Prostate gland (tissue), 2 donors: ENCODE measurements around the gene SIRT2. TPM values are rescaled to one million over a fixed set of nuclear protein-coding genes. Genes with fewer than 3 reads are reported as not detected.

ENCODE experiments used
- DNase-seq: peaks from one replicate; pipeline ENCODE4 v3.0.0-alpha.2; 2019; ENCODE audit warnings: low spot score
- H3K27ac ChIP-seq, 2 donors: fragments of 200-600 bp; sonication (generic); 2 replicates each; pipeline ENCODE4 v1.5.1; 2017 to 2019
- H3K27me3 ChIP-seq: fragments of 200-600 bp; sonication (generic); replicated peaks from 2 replicates; pipeline ENCODE4 v1.5.1; 2019; ENCODE audit not compliant: insufficient read depth
- H3K36me3 ChIP-seq, 2 donors: fragments of 200-600 bp; sonication (generic); 1 replicate in 1 of 2; 2 replicates in 1 of 2; pipeline versions ENCODE4 v1.5.1 to v1.8.1; 2017 to 2019
- H3K4me1 ChIP-seq: fragments of 200-600 bp; sonication (generic); replicated peaks from 2 replicates; pipeline ENCODE4 v1.5.1; 2019
- H3K4me3 ChIP-seq, 2 donors: fragments of 200-600 bp; sonication (generic); 2 replicates each; pipeline ENCODE4 v1.5.1; 2017 to 2019
- H3K9me3 ChIP-seq: fragments of 200-600 bp; sonication (generic); 2 replicates; pipeline ENCODE4 v1.5.1; 2017
- CTCF ChIP-seq, 4 experiments: fragments of 200-600 bp in 2 of 4; fragments of 450-650 bp in 2 of 4; sonication (generic) in 2 of 4; IDR thresholded peaks; 1 replicate in 3 of 4; 2 replicates in 1 of 4; pipeline ENCODE4 v1.5.1; 2016 to 2019; ENCODE audit warnings: antibody characterized with exemption in 4 of 4, mild to moderate bottlenecking in 2 of 4, moderate library complexity in 2 of 4
- POLR2A ChIP-seq: fragments of 450-650 bp; IDR thresholded peaks from one replicate; pipeline ENCODE4 v1.6.1; 2016; ENCODE audit warnings: antibody characterized with exemption, mild to moderate bottlenecking
- POLR2AphosphoS5 ChIP-seq: sonication (generic); formaldehyde crosslinking; IDR thresholded peaks from one replicate; pipeline ENCODE4 v1.6.1; 2017; ENCODE audit warnings: antibody characterized with exemption
- WGBS: methylation state at CpG from one replicate; pipeline ENCODE4 v1.1.5; 2018; 5-methylcytosine and 5-hydroxymethylcytosine counted together
- intact Hi-C: fragments of 100-400 bp; cut with DNase I; formaldehyde crosslinking; loops from one replicate; pipeline ENCODE4 v1.14.2; 2022
- total RNA-seq, 2 donors: library from RNA; depleted of rRNA; stranded (reverse); fragments of >200 nt; gene quantifications; one replicate each; pipeline ENCODE4 v1.1.0, GENCODE V29; 2016

The SIRT2 gene
- total RNA-seq, 2 donors from 2014 or later: 55.8 to 89.0 TPM

GRCh38 chr19:38900202-38900629 lies 798 bp upstream of the SIRT2 start:
- TF ChIP-seq POLR2AphosphoS5 (no peak), CTCF (IDR thresholded peaks at IDR 0.05) (no peak), POLR2A (no peak)
- no peak for DNase-seq
- intact Hi-C loops: no loop called here
- Histone ChIP-seq H3K27ac (peak overlapping the region; percentile 82 to 87), H3K4me3 (peak overlapping the region; percentile 76 to 85), H3K4me1 (peaks cover 4% of the 10 kb centered on the region), H3K36me3 (peaks cover 0 to 6% of the 10 kb centered on the region in 2 donors), H3K9me3 (no peaks in the 10 kb centered on the region), H3K27me3 (no peaks in the 10 kb centered on the region)
- under 1% methylated on average over 8 of the region's 8 CpGs for WGBS

- H3K27me3 ChIP-seq: no peaks in the 10 kb centered on the region
- peak overlapping the region; percentile 84 to 87 for H3K27ac ChIP-seq
- TF ChIP-seq CTCF (IDR thresholded peaks at IDR 0.05) (no peak), POLR2AphosphoS5 (no peak), POLR2A (no peak)
- intact Hi-C loops: loop anchor here (5.0 kb wide), 1 partner anchor 47 kb away; no protein-coding TSS in a partner anchor
- H3K4me3 ChIP-seq: peak overlapping the region; percentile 76 to 84
- H3K36me3 ChIP-seq: no peaks in the 10 kb centered on the region
- WGBS: 3% methylated on average over 25 of the region's 25 CpGs
- peaks cover 4% of the 10 kb centered on the region for H3K4me1 ChIP-seq
- H3K9me3 ChIP-seq: no peaks in the 10 kb centered on the region
- DNase-seq: peak; percentile 13
Observed at GRCh38 chr19:38898788-38899446, 501 bp downstream of the SIRT2 start.

- H3K36me3 ChIP-seq: no peaks in the 10 kb centered on the region
- TF ChIP-seq POLR2AphosphoS5 (no peak), POLR2A (no peak), CTCF (IDR thresholded peaks at IDR 0.05) (no peak)
- no peak overlapping the region for H3K27ac ChIP-seq
- DNase-seq: no peak
- intact Hi-C loops: loop anchor here (5.0 kb wide), 1 partner anchor 43 kb away; no protein-coding TSS in a partner anchor
- H3K9me3 ChIP-seq: no peaks in the 10 kb centered on the region
- WGBS: 71% methylated on average over 9 of the region's 9 CpGs
- H3K4me3 ChIP-seq: no peak overlapping the region
- no peaks in the 10 kb centered on the region for H3K27me3 ChIP-seq
- no peaks in the 10 kb centered on the region for H3K4me1 ChIP-seq
Observed at GRCh38 chr19:38894968-38895367, 4.5 kb downstream of the SIRT2 start.

- TF ChIP-seq POLR2AphosphoS5 (no peak), POLR2A (no peak), CTCF (IDR thresholded peaks at IDR 0.05) (no peak)
- DNase-seq: no peak
- no peak overlapping the region for H3K4me3 ChIP-seq
- H3K36me3 ChIP-seq: peaks cover 5 to 9% of the 10 kb centered on the region in 2 donors
- intact Hi-C loops: no loop called here
- WGBS: 88% methylated on average over 14 of the region's 14 CpGs
- H3K27ac ChIP-seq: no peak overlapping the region
- no peaks in the 10 kb centered on the region for H3K9me3 ChIP-seq
- H3K27me3 ChIP-seq: no peaks in the 10 kb centered on the region
- H3K4me1 ChIP-seq: no peaks in the 10 kb centered on the region
Observed at GRCh38 chr19:38893341-38893771, 6.1 kb downstream of the SIRT2 start.

- Histone ChIP-seq H3K27me3 (no peaks in the 10 kb centered on the region), H3K4me1 (no peaks in the 10 kb centered on the region), H3K36me3 (peaks cover 5 to 9% of the 10 kb centered on the region in 2 donors), H3K27ac (no peak overlapping the region), H3K4me3 (no peak overlapping the region), H3K9me3 (no peaks in the 10 kb centered on the region)
- TF ChIP-seq POLR2A: no peak
- TF ChIP-seq CTCF (IDR thresholded peaks at IDR 0.05): no peak
- no peak for TF ChIP-seq POLR2AphosphoS5
- no peak for DNase-seq
- 73% methylated on average over 5 of the region's 5 CpGs for WGBS
- intact Hi-C loops: no loop called here
Observed at GRCh38 chr19:38892841-38893240, 6.6 kb downstream of the SIRT2 start.
